ENCODE measurements around the gene MED22.
"Not testable (repeated sequence)": the region's sequence is repeated elsewhere in the genome, so short reads cannot be mapped to it uniquely, and the experiment has no call there.

MED22 gene

GRCh38 chr9:133354766-133355165, 6.8 kb upstream of the MED22 start:
- DNase-seq = no peak

GRCh38 chr9:133353548-133353947, 5.6 kb upstream of the MED22 start:
- no peak for DNase-seq

- peak; percentile 38 for DNase-seq
Observed at GRCh38 chr9:133352635-133353340, 4.9 kb upstream of the MED22 start.

- DNase-seq = peak; percentile 71
Observed at GRCh38 chr9:133351908-133352634, 4.1 kb upstream of the MED22 start.

GRCh38 chr9:133351526-133351907, 3.6 kb upstream of the MED22 start:
- DNase-seq = no peak

- peak; percentile 49 for DNase-seq
Observed at GRCh38 chr9:133349965-133350616, 2.2 kb upstream of the MED22 start.

- DNase-seq = no peak
Observed at GRCh38 chr9:133348718-133349573, 1.0 kb upstream of the MED22 start.

GRCh38 chr9:133347515-133347984, 381 bp downstream of the MED22 start:
- peak; percentile 59 for DNase-seq

GRCh38 chr9:133346021-133346785, 1.7 kb downstream of the MED22 start:
- DNase-seq = no peak

- no peak for DNase-seq
Observed at GRCh38 chr9:133345596-133345995, 2.3 kb downstream of the MED22 start.

GRCh38 chr9:133344979-133345378, 3.0 kb downstream of the MED22 start:
- no peak for DNase-seq

- DNase-seq = no peak
Observed at GRCh38 chr9:133344071-133344470, 3.9 kb downstream of the MED22 start.

- DNase-seq = no peak
Observed at GRCh38 chr9:133342570-133342969, 5.4 kb downstream of the MED22 start.

GRCh38 chr9:133342069-133342406, 5.9 kb downstream of the MED22 start:
- no peak for DNase-seq

- no peak for DNase-seq
Observed at GRCh38 chr9:133341369-133342068, 6.4 kb downstream of the MED22 start.

GRCh38 chr9:133340916-133341315, 7.0 kb downstream of the MED22 start:
- DNase-seq = no peak

- DNase-seq = no peak
Observed at GRCh38 chr9:133340256-133340655, 7.7 kb downstream of the MED22 start.

GRCh38 chr9:133339641-133340040, 8.3 kb downstream of the MED22 start:
- DNase-seq = no peak

GRCh38 chr9:133335924-133336811, 11.8 kb downstream of the MED22 start, which contains the start of gene SURF6:
SURF6 (minus strand) TSS chr9:133336188; CDS start chr9:133336132, 56 bp downstream.
- peak; percentile 96 for DNase-seq

- not testable (repeated sequence) for DNase-seq
Observed at GRCh38 chr9:133334888-133335287, 13.0 kb downstream of the MED22 start.

All from activated CD4-positive, alpha-beta T cell treated with anti-CD3 and anti-CD28 coated beads, Interleukin-2, Interleukin-6, amounts not matched to agents 100 ng/mL and 50 ng/mL, durations not matched to agents 16 hours and 8 hours (primary cell).